NOMO-1 treated with dmso at 0.1 percent for 144 hours (cell line): ENCODE data around the gene PHACTR1.

Experiments
- DNase-seq: peaks from one replicate; lab custom pipeline; 2025; ENCODE audit not compliant: unreplicated experiment; lab: John Stamatoyannopoulos, UW

Gene PHACTR1

DNA sequence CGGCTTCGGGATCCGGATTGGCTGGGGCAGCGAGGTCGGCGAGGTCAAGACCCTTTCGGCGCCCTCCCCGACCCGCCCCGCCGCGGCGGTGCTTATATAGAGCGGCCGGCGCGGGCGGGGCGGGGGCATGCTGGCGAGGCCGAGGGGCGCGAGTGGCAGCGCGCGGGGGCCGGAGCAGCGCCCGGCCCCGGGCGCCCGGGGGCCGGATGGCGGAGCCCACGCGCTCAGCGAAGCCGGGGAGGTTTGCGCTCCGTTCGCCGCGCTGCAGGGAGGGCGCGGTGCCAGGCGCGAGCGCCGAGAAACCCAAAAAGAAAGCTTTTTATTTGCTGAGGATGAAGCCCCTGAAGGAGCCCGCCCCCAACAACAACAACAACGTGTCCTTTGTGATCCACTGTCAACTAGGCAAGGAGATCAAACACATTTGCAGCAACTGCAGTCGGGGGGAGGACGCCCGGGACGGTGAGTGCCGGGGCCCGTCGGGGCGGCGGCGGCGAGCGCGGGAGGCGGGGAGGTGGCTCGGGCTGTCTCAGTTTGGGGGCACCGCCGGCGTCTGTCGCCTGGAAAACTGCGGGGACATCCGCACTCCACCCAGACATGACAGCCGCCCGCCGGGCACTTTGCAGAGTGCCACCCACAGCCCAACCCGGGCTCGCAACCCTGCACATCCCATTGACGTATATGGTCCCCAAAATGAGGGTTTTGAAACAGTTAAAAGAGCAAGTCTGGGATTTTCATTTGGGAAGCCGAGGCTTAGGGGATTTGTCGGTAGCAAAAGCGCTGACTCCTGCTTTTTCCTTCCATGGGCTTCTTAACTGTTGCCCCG is 297.3 kb downstream of the PHACTR1 start:
- DNase-seq: no peak

DNA sequence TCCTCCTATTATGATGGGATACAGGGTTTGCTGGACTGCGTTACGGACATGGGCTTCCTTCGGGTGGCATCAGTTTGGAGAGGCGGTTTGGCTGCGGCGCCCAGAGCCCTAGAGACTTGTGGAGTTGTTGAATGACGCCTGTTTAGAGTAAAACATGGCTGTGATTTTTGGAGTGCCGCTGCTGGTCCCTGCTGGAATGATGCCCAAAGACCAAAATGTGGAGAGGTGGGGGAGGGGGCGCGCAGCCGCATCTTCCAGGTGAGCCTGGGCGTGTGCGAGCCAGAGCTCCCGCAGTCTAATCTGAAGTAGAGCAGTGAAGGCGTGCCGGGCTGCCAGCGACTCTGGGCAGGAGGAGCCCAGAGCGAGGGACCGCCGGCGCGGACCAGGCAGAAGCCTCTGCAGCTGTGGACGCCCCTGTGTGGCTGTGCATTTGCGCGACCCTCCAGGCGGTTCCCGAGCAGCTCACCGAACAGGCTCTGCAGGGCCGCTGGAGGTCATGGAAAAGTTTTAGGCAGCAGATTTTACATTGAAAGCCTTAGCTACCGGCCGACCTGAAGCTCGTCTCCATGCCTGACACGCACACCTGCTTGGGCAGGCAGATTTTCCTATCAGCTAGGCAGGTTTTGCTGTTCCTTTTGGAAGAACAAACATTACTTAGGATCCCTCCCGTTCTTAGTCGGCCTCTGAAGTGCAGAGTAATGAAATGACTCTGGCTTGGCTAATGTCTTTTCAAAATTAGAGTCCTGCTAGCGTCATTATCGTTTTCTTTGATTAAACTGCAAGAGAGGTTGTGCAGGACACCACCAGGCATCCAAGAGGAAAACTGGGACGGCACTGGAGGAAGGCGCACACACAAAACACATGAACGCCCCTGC is 298.2 kb downstream of the PHACTR1 start:
- DNase-seq: no peak

DNA sequence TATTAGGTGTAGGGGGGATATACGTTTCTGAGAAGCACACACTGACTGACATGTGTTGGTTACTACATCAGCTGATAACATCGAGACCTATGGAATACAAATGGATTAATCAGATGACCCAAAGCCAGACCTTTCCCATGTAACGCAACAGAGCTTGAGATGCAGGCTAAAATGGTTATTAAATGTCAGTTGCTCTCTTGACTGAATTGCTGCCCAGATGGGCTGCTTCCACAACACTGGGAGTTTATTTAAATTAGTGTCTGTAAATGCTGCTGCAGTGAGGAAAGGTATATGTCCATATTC is 298.8 kb downstream of the PHACTR1 start:
- DNase-seq: no peak

DNA sequence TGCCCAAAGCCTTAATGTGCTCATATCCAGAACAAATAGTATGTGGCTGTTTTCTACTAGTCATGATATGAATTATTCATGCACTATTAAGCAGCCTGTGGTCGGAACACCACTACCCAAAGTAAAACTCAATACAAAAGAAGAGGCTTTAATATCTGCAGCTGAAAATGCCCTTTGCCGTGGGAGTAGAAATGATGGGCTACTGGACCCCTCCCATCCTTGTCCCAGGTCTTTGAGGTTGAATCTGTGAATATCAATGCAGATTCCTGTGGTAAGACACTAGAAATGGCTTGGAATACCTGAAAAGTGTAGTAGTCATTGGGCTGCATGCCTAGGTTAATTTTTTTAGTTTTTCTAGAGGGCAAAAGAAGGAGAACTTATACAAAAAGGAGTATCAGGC is 308.0 kb downstream of the PHACTR1 start:
- no peak for DNase-seq

DNA sequence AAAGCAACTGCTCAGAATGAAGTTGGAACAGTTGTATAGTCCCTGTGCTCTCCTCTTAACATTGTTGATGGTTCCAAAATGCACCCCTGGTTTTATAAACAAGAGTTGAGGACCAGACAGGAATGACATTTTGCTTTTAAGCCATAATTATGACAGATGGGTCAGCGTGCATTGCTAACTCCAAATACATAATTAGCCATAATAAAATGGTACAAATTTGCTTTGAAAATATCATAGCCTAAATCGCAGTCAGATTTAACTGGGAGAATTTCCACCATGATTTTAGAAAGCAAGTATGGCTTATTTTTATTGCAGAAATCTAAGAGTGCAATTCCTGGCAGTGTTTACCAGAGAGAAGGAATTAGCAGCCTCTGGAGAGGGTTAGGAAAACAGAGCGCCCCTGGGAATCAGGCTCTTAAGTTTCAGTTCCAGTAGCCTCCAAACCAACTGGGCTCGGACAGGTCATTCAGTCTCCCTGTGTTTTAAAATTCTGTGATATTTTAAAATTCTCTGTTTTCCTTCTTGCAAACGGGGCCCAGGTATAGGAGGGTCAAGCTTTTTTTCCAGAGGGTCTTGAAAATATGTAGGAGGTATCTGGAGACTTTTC is 309.4 kb downstream of the PHACTR1 start:
- DNase-seq: no peak

DNA sequence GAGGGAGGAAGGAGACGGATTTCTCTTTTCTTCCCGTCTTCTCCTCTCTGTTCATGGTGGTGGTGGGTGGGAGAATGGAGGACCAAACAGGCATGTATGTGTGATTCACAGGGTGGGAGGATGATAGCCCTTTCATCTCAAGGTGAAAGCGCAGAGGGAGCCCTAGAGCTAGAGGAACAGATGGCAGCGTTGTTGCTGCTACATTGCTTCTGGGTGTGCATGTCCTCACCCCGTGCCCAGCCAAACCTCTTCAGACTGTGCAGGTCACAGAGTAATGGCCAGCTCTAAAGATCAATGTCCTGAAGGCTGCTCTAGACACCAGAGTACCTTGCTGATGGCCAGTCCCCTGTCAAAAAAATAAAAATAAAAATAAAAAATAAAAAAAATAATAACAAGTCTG is 310.0 kb downstream of the PHACTR1 start:
- DNase-seq: no peak

DNA sequence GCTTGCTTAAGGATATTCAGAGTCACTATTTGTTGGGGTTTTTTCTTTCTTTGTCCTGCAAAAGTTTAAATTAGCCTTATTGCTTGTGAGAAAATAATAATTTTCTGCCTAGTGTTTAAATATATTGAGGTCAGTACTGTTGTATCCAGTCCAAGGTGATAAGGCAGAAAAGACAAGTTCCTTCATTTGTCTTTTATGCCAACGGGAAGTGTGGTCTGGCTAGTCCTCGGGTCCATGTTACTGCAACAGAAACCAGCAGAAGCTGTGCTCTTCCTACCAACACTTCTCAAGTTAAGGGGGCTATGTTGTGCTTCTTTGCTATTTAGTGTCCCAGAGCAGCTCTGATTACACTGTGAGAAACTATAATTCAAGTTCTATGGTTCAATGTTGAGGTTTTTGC is 310.6 kb downstream of the PHACTR1 start:
- DNase-seq: no peak

DNA sequence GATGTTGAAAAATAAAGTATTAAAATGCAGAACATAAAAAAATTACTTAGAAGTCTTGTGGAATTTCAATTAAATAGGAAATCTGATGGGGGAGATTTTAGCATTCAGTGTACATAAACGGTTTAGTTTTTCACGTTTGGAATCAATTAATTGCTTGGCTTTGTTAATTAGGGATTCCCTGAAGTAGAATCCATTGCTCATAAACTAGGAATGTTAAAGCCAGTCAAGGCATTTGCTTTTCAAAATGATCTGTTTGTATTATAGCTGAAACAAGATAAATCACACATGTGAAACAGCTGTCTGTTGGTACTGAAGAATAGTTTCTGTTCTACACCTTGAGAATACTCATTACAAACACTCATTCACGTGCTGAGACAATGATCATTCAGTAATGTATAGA is 313.8 kb downstream of the PHACTR1 start:
- no peak for DNase-seq

DNA sequence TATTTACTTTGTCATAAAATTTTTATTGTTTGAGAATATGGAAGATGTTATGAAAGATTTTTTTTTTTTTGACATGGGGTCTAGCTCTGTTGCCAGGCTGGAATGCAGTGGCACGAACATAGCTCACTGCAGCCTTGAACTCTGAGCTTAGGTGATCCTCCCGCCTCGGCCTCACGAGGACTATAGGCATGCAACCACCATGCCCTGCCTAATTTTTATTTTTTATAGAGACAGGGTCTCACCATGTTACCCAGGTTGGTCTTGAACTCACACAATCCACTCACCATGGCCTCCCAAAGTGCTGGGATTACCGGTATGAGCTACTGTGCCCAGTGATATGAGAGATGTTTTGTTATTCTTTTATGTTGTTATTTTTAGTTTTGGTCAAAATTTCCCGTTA is 316.0 kb downstream of the PHACTR1 start:
- no peak for DNase-seq

DNA sequence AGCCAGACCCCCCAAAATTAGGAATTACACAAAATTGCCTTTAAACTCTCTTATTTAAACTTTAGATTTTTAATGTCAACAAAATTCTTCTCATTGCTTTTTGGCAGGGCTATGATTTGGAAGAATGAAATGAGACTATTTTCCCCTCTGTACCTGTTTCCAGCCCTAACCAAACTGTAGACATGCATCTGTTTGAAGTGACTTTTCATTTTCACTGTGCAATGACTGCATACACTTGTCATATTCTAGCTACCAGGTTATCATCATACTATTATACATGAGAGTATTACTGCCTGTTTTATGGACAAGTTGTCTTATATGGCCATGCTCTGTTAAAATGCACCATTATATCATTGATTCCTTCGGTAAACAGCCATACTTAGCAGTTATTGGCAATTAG is 316.6 kb downstream of the PHACTR1 start:
- DNase-seq: no peak

DNA sequence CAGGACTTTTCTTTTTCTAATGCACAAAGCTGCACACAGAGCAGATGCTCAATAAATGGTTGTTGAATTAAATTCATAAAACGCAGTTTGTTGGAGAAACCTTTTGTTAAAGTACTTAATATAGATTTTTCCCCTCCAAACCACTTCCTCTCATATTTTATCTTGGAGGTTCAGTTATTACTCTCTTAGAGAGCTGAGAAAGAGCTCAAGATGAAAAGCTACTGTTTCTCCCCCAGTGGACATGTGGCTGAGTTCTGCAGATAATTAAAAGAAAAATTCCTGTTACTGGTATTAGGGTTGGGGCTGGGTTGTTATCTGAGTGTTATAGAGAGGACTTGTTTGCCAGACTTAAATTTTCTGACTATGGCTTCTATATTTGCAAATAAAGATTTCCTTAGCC is 317.7 kb downstream of the PHACTR1 start:
- DNase-seq: no peak

DNA sequence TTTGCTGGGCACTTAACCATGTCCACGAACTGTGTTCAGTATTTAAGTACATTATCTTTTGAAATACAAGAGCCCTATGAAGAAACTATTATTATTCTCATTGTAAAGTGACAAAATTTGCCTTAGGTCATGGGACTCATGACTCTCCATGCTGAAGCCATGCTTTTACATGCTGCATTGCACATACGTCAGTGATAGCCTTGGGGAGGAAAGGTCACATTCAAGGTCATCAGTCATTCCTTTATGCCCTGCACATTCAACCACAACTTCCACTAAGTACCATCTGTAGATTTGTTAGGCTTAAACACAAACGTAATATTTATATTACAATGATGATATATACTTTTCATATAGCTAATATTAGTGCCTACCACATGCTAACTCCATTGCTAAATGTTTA is 319.0 kb downstream of the PHACTR1 start:
- DNase-seq: no peak

DNA sequence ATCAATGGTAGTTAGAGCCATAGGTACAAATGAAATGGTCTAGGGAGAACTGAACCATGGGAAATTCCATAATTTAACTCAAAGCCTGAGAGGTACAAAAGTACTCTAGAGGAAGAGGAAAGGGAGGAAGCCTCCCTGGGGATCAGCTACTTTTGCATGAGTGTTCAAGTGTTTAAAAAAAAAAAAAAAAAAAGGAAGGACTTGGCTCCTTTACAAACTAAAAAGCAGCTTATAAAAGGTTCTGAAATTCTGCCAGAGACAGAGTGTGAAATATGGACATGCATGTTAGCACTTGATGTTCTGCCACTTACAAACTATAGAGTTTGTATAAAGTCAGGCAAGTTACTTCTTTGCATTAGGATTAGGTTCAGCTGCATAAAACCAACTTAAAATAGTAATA is 321.7 kb downstream of the PHACTR1 start:
- no peak for DNase-seq

DNA sequence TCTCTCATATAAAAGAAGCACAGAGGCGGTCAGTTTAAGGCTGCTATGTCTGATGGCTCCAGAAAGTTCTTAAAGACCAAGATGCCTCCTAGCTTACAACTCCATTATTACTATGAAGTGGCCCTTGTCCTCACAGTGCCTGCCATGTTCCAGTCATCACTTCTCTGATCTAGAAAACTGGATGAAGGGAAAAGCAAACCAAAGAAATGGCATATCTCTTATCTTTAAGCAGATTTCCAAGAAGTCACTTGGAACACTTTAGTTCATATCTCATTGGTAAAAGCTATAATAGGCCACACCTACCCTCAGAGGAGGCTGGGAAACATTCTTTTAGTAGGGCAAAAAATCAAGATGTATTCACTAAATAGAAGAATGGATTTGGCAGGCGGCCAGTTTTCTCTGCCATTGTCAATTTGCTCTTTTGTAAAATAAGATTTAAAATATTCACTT is 322.2 kb downstream of the PHACTR1 start:
- DNase-seq: no peak

DNA sequence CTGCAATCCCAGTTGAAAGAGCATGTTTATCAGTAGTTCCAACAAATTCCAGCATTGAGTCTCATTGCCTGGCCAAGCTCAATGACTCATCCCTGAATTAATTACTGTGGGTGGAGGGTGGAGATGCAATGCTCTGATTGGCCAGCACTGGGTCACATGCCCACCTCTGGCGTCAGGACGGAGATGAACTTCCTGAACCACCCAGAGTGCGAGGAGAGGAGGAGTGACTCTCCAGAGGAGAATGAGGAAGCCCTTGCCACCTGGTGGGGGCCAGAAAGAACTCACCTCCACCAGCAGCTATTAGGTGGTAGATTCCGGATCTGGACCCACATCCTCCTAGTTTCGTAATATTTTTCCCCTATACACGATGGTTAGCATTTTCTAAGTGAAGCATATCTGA is 327.8 kb downstream of the PHACTR1 start:
- DNase-seq: peak; percentile 28

DNA sequence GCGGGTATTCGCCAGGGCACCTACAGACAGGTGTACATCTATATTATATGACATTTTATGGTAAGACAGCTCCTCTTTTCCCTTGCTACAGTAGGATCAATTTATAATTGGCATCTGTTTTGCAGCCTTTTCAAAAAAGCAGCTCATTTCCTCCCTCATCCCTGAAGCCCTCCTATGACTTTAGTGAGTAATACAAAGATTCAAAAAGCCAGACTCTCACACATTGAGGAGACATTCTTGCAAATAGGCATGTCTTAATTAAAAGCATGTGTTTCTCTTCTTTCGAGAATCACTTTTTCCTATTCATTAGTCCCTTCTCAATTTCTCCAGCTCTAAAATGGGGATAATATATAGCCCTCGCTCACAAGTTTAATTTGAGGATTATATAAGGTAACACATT is 328.3 kb downstream of the PHACTR1 start:
- no peak for DNase-seq

DNA sequence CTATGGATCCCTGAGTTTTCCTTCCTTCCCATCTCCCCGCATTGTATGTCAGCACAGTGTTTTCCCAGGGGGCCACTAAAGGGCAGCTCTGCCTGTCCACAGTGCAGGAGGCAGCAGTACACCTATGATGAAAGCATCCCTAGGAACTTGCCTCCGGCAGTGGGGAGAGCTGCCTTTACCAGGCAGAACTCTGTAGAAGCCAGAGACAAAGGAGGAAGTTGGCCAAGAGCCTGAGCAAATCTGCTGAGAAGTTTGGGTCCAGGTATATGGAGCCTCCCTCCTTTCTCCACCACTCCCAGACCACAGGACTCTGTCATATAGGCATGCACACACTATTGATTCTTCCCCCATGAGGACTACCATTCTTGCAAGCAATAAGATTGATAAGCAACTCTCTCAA is 329.1 kb downstream of the PHACTR1 start:
- no peak for DNase-seq

DNA sequence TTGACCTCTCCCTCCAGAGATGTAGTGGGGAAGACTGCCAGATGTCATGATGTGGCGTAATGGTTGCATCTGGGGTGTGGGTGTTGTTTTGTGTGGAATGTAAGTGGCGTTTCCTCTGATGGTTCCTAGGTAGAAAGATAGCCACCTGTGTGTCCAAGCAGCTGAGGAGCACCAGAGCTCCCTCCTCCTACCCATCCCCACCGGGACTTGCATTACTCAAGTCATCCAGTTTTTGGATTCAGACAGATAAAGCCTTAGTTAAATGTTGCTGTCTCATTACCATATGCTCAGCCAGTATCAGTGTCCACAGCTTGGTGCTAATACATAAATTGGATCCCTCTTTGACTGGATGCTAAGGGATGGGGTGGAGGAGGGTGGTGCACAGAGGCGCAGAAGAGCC is 329.5 kb downstream of the PHACTR1 start:
- no peak for DNase-seq

DNA sequence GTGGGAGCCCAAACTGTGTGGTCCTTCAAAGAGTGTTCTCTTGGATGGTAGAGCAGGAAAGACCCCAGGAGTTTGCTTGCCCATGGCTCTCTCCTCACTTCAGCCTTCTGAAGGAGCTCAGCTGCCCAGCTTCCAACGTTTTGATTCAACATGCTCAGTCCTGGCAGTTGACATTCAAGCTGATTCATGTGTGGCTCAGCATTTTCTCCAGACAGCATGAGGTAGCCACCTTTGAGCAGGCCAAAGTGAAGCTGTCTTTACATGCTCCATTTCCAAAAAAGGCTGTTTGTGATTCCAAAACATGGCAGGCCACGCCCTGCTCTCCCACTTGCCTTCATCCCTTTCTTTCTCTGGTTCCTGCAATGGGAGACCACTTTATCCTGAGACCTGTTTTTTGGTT is 331.5 kb downstream of the PHACTR1 start:
- DNase-seq: no peak

DNA sequence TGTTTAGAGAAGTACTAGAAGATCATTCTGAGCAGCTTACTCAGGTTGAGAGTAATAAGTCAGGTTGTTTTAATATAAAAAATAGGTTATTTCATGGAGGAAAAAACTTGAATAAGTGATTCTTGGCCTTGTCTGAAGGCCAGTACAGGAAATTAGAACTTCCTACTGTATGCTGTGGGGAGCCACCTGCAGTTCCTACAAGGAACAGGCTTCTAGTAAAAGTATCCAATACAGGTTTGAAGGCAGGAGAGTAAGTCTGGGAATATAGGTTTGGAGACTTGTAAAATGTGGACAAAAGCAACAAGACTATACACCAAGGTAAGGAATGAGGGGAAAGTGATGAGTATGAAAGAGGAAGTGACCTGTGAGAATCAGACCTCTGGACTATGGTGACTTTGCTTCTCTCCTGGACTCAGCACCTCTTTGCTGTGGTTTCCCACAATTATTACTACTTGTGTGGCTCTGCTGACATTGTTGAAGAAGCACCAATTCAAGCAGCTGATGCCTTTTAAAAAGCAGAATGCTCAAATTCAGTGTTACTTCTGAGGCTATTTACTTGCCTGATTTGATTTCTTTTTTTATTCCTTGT is 333.2 kb downstream of the PHACTR1 start:
- DNase-seq: no peak

DNA sequence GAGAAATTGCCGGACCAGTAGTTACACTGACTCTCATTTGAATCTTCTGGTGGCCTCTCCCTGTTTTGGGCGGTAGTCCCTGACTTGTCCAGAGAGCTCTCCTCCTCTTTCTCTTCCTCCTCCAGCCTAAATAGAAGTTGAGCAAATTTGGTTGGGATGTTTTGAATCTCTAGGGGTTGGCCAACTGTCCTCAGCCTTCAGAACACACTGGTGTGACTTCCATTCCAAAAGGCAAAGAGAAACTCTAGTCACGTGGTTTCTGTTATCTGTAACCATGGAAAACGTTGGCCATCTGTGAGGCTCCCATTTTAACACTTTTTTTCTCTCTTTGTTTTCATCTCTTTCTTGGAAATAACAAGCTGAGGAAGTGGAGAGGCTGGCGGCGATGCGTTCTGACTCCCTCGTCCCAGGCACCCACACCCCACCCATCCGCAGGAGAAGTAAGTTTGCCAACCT is 336.5 kb downstream of the PHACTR1 start:
- no peak for DNase-seq

DNA sequence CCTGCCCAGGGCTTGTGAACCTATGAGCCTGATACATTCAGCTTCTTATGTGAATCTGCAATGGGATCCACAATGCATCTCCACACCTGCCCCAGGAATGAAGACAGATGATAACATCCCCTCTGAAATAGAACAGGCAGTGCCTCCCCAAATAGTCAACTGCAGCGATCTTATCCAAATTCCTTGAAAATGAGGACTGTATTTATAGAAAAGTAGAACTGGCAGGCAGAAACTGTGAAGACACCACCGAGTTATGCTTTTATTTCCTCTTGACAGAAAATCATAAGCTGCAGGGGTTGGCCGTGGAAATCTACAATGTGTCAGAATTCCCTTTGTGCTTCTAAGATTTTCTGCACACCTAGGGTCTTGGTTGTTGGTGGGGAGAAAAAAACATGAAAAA is 341.5 kb downstream of the PHACTR1 start:
- DNase-seq: no peak
